K562 (cell line): ENCODE results near the gene SSH3. TPM values are rescaled to one million over a fixed set of nuclear protein-coding genes. Genes with fewer than 3 reads are reported as not detected.

ENCODE experiments used
- BRD9 ChIP-seq: fragments of 450-650 bp; IDR thresholded peaks from 2 replicates; pipeline ENCODE4 v1.6.1; 2018; ENCODE audit warnings: low read depth; ENCODE audit not compliant: partially characterized antibody
- CBX3 ChIP-seq, 2 experiments: IDR thresholded peaks; 1 replicate in 1 of 2; 2 replicates in 1 of 2; pipeline ENCODE4 v1.6.1; 2012; ENCODE audit warnings: inconsistent platforms in 2 of 2, low read length in 2 of 2, borderline replicate concordance in 1 of 2, control low read depth in 1 of 2
- CEBPG ChIP-seq, 3 experiments: fragments of 200-800 bp in 1 of 3; sonication (Bioruptor generic) in 1 of 3; sonication (generic) in 1 of 3; formaldehyde crosslinking in 1 of 3; IDR thresholded peaks in 2 of 3; conservative IDR thresholded peaks in 1 of 3; 2 replicates each; pipeline versions ENCODE4 v1.6.1 to v1.8.0; 2016 to 2022; ENCODE audit warnings: missing compliant biosample characterization in 2 of 3, missing genetic modification characterization in 2 of 3, mild to moderate bottlenecking in 1 of 3, missing genetic modification reagents in 1 of 3
- CXXC5 ChIP-seq: fragments of 250-450 bp; sonication (Bioruptor Pico); IDR thresholded peaks from 2 replicates; pipeline ENCODE4 v1.8.0; 2022; ENCODE audit warnings: inconsistent platforms, mild to moderate bottlenecking, moderate library complexity
- ERF ChIP-seq: fragments of 450-650 bp; formaldehyde crosslinking; IDR thresholded peaks from 2 replicates; pipeline ENCODE4 v1.4.0; 2020; ENCODE audit warnings: mild to moderate bottlenecking, mixed read lengths
- ILK ChIP-seq: fragments of 450-650 bp; IDR thresholded peaks from 2 replicates; pipeline ENCODE4 v1.6.1; 2016; ENCODE audit warnings: missing genetic modification characterization, low read depth, mild to moderate bottlenecking, missing compliant biosample characterization, moderate library complexity, borderline replicate concordance
- MAZ ChIP-seq, 2 experiments: fragments of 450-650 bp in 1 of 2; sonication (generic) in 1 of 2; formaldehyde crosslinking; IDR thresholded peaks in 1 of 2; conservative IDR thresholded peaks in 1 of 2; 2 replicates each; pipeline versions ENCODE4 v1.4.0 to v1.5.0; 2020; ENCODE audit warnings: mild to moderate bottlenecking in 1 of 2, missing genetic modification reagents in 1 of 2
- NBN ChIP-seq: fragments of 450-650 bp; IDR thresholded peaks from 2 replicates; pipeline ENCODE4 v1.6.1; 2016; ENCODE audit warnings: low read depth, mild to moderate bottlenecking
- NCOA6 ChIP-seq: fragments of 450-650 bp; IDR thresholded peaks from 2 replicates; pipeline ENCODE4 v1.6.1; 2017; ENCODE audit warnings: mild to moderate bottlenecking
- POLR2H ChIP-seq: IDR thresholded peaks from 2 replicates; pipeline ENCODE4 v1.6.1; 2016; ENCODE audit warnings: missing genetic modification characterization, low read depth, mild to moderate bottlenecking, control low read depth, missing compliant biosample characterization, moderate library complexity
- SLC30A9 ChIP-seq: fragments of 250-450 bp; sonication (Bioruptor Pico); IDR thresholded peaks from 2 replicates; pipeline ENCODE4 v1.8.0; 2022; ENCODE audit warnings: mild to moderate bottlenecking, moderate library complexity
- SRF ChIP-seq, 2 experiments: fragments of 250-450, 450-650 bp in 1 of 2; sonication (Bioruptor Pico) in 1 of 2; sonication (generic) in 1 of 2; formaldehyde crosslinking; IDR thresholded peaks; 2 replicates each; pipeline versions ENCODE4 v1.5.0 to v1.5.1; 2020 to 2022; ENCODE audit warnings: mild to moderate bottlenecking in 1 of 2, missing genetic modification reagents in 1 of 2
- TFAM ChIP-seq: fragments of 250-450 bp; sonication (Bioruptor Pico); conservative IDR thresholded peaks from 2 replicates; pipeline ENCODE4 v1.5.0; 2021; ENCODE audit warnings: mild to moderate bottlenecking, moderate library complexity
- ZBED1 ChIP-seq: IDR thresholded peaks from 2 replicates; pipeline ENCODE4 v1.6.1; 2014
- ZFP1 ChIP-seq: fragments of 450-650 bp; formaldehyde crosslinking; IDR thresholded peaks from 2 replicates; pipeline ENCODE4 v1.4.0; 2020; ENCODE audit warnings: mild to moderate bottlenecking, mixed read lengths
- ZNF263 ChIP-seq: sonication (generic); formaldehyde crosslinking; IDR thresholded peaks from 2 replicates; pipeline ENCODE4 v1.8.0; 2022; ENCODE audit warnings: mild to moderate bottlenecking, missing genetic modification reagents, borderline replicate concordance
- ZNF583 ChIP-seq: fragments of 250-450 bp; sonication (Bioruptor Pico); IDR thresholded peaks from 2 replicates; pipeline ENCODE4 v1.4.0; 2020
- polyA plus RNA-seq, 8 experiments: library from polyadenylated mRNA; depleted of rRNA in 4 of 8; stranded (reverse) in 5 of 8; unstranded in 3 of 8; fragments of >200 nt; fragmentation: Nextera tagmentation in 2 of 8; fragmentation: Illumina TruSeq in 1 of 8; extraction: Ambion mirVana in 2 of 8; extraction: Trizol in 1 of 8; gene quantifications; 2 replicates each; pipeline versions ENCODE4 v1.2.1 to v1.2.3, GENCODE V29; 2011 to 2014; ENCODE audit warnings: inconsistent platforms in 1 of 8, missing spikeins in 1 of 8
- total RNA-seq, 7 experiments: library from RNA; depleted of rRNA in 6 of 7; stranded (reverse); fragments of >200 nt in 6 of 7; fragmentation: Illumina TruSeq in 2 of 7; extraction: Trizol in 2 of 7; gene quantifications; 2 replicates each; pipeline versions ENCODE4 v1.2.1 to v1.2.3, GENCODE V29; 2011 to 2021; ENCODE audit warnings: low replicate concordance in 1 of 7
- TF ChIP-seq, protein P1 (sequence below), 2 experiments: IDR thresholded peaks; 2 replicates each; pipeline ENCODE4 v1.6.1; 2011; ENCODE audit warnings: borderline replicate concordance in 1 of 2, control low read depth in 1 of 2, low read depth in 1 of 2, low read length in 1 of 2, mild to moderate bottlenecking in 1 of 2, mixed read lengths in 1 of 2, moderate library complexity in 1 of 2; ENCODE audit not compliant: insufficient read depth in 1 of 2, insufficient read length in 1 of 2, poor library complexity in 1 of 2, severe bottlenecking in 1 of 2; ENCODE audit errors: extremely low read depth in 1 of 2
- TF ChIP-seq, protein P2 (sequence below): IDR thresholded peaks from 2 replicates; pipeline ENCODE4 v1.6.1; 2011; ENCODE audit not compliant: insufficient read length; ENCODE audit errors: extremely low read depth
- TF ChIP-seq, protein P3 (sequence below): fragments of 250-450 bp; sonication (Bioruptor Pico); IDR thresholded peaks from 2 replicates; pipeline ENCODE4 v1.8.0; 2021; ENCODE audit warnings: moderate library complexity, mild to moderate bottlenecking, inconsistent platforms
- TF ChIP-seq, protein P4 (sequence below): fragments of 250-450 bp; sonication (Bioruptor Pico); IDR thresholded peaks from 2 replicates; pipeline ENCODE4 v1.4.0; 2020; ENCODE audit warnings: borderline replicate concordance

The SSH3 gene
- total and polyA plus RNA-seq, 9 of the 15 experiments (the other 6 are each of a cell fraction or from before 2014, with no cell fraction given), result 0.07 to 1.0 (median 0.24) TPM; not detected in 3

DNA sequence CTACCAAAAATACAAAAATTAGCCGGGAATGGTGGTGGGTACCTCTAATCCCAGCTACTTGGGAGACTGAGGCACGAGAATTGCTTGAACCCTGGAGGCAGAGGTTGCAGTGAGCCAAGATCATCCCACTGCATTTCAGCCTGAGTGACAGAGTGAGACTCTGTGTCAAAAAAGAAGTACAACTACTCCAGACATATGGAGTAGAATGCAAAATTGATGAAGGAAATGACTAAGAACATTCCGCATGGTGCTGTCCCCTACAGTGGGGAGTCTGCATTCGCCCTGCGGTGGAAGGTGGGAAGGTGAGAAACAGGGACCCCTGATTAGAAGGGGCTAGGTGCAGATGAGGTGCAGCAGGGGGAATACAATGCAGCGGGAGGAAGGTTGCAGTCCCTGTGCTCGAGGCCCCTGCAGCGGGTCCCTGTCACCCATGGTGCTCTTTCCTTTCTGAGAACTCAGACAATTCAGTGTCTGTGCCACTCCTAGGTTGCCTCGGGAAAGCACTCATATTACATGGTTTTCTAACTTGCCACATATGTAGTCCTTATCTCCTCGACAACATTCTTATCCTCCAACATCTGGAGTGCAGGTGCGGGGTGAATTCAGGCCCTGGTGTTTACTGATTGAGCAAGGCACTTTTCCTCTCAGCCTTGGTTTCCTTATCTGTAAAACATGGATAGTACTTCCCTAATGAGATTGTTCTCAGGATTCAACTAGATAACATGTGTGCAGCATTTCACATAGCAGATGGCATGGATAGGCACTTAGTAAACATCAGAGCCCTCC, 44.8 kb downstream of the SSH3 start (continued):
- no peak for TF ChIP-seq CEBPG (CRISPR knock-in tag; IDR thresholded peaks at IDR 0.05)
- peak in 1 of 2 experiments; percentile 63; a peak in 3 of 4 replicates for TF ChIP-seq CEBPG (tag; conservative IDR thresholded peaks at IDR 0.05 in 1 of 2, IDR thresholded peaks at IDR 0.05 in 1 of 2)
- TF ChIP-seq ERF (CRISPR knock-in tag), result peak; percentile 73; the same call in 1 of the 2 replicates
- TF ChIP-seq SRF (CRISPR knock-in tag; IDR thresholded peaks at IDR 0.05), result no peak
- TF ChIP-seq, protein P1, sequence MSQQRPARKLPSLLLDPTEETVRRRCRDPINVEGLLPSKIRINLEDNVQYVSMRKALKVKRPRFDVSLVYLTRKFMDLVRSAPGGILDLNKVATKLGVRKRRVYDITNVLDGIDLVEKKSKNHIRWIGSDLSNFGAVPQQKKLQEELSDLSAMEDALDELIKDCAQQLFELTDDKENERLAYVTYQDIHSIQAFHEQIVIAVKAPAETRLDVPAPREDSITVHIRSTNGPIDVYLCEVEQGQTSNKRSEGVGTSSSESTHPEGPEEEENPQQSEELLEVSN (IDR thresholded peaks at IDR 0.05; ENCODE audit: borderline replicate concordance in 1 of 2, extremely low read depth in 1 of 2, insufficient read depth in 1 of 2, insufficient read length in 1 of 2, low read depth in 1 of 2, low read length in 1 of 2, poor library complexity in 1 of 2, severe bottlenecking in 1 of 2), result no peak
- TF ChIP-seq ZNF263 (CRISPR knock-in tag), result no peak; the same call in 1 of the 2 replicates
- TF ChIP-seq, protein P2, sequence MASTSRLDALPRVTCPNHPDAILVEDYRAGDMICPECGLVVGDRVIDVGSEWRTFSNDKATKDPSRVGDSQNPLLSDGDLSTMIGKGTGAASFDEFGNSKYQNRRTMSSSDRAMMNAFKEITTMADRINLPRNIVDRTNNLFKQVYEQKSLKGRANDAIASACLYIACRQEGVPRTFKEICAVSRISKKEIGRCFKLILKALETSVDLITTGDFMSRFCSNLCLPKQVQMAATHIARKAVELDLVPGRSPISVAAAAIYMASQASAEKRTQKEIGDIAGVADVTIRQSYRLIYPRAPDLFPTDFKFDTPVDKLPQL, result no peak
- TF ChIP-seq, protein P3, sequence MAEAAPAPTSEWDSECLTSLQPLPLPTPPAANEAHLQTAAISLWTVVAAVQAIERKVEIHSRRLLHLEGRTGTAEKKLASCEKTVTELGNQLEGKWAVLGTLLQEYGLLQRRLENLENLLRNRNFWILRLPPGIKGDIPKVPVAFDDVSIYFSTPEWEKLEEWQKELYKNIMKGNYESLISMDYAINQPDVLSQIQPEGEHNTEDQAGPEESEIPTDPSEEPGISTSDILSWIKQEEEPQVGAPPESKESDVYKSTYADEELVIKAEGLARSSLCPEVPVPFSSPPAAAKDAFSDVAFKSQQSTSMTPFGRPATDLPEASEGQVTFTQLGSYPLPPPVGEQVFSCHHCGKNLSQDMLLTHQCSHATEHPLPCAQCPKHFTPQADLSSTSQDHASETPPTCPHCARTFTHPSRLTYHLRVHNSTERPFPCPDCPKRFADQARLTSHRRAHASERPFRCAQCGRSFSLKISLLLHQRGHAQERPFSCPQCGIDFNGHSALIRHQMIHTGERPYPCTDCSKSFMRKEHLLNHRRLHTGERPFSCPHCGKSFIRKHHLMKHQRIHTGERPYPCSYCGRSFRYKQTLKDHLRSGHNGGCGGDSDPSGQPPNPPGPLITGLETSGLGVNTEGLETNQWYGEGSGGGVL (CRISPR knock-in tag), result no peak
- peak; percentile 82; the same call in 1 of the 2 replicates for TF ChIP-seq ZNF583
- peak; percentile 84 for TF ChIP-seq CXXC5 (CRISPR knock-in tag)
- TF ChIP-seq SLC30A9 (CRISPR knock-in tag), result no peak
- no peak for TF ChIP-seq NCOA6
- no peak for TF ChIP-seq BRD9
- TF ChIP-seq ILK, result no peak
- TF ChIP-seq POLR2H, result no peak
- no peak for TF ChIP-seq ZBED1
- 0 out of 4 replicates have a peak, but pooled peaks of 1 of the 2 experiments have one; percentile 59 for TF ChIP-seq MAZ (CRISPR knock-in tag; conservative IDR thresholded peaks at IDR 0.05 in 1 of 2, IDR thresholded peaks at IDR 0.05 in 1 of 2)
- TF ChIP-seq ZFP1 (CRISPR knock-in tag), result no peak
- no peak for TF ChIP-seq TFAM (CRISPR knock-in tag)
- TF ChIP-seq, protein P4, sequence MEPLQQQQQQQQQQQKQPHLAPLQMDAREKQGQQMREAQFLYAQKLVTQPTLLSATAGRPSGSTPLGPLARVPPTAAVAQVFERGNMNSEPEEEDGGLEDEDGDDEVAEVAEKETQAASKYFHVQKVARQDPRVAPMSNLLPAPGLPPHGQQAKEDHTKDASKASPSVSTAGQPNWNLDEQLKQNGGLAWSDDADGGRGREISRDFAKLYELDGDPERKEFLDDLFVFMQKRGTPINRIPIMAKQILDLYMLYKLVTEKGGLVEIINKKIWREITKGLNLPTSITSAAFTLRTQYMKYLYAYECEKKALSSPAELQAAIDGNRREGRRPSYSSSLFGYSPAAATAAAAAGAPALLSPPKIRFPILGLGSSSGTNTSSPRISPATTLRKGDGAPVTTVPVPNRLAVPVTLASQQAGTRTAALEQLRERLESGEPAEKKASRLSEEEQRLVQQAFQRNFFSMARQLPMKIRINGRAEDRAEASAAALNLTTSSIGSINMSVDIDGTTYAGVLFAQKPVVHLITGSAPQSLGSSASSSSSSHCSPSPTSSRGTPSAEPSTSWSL (CRISPR knock-in tag), result no peak
- TF ChIP-seq NBN, result no peak; the same call in 1 of the 2 replicates
- TF ChIP-seq CBX3 (IDR thresholded peaks at IDR 0.05; ENCODE audit: borderline replicate concordance in 1 of 2, low read length in 2 of 2), result no peak
